GM04503 (cell line): ENCODE measurements around the gene CNTNAP5.

Experiments
- DNase-seq: peaks from one replicate; pipeline ENCODE4 v3.0.0-alpha.2; 2012; ENCODE audit warnings: low read depth

Gene CNTNAP5

GRCh38 chr2:124693156-124693555 is 668.1 kb downstream of the CNTNAP5 start:
- no peak for DNase-seq

DNA sequence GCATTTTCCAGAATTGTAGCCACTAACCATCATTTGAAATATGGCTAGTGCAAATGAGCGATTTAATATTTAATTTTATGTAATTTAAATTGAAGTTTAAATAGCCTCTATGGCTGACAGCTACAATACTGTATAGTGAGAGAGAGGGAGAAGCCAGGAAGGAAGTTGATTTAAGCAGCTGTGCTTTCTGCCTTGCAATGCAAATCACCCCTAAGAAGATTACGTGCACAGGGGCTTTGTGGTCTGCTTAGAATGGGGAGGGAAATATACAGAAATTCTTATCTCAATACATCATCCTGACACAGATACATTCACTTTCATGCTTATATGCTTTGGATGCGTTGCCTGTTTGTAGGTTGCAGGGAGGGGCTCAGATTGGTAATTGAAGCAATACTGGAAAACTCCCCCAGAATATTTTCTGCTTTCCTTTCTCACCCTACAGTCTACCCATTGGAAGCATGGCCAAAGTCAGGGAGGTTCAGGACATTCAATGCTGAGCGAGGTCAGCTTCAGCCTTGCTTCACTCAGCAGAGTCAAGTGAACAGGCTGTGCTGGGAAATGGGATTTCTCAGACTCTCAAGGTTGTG is 674.0 kb downstream of the CNTNAP5 start:
- no peak for DNase-seq

GRCh38 chr2:124702777-124703176 is 677.7 kb downstream of the CNTNAP5 start:
- no peak for DNase-seq

DNA sequence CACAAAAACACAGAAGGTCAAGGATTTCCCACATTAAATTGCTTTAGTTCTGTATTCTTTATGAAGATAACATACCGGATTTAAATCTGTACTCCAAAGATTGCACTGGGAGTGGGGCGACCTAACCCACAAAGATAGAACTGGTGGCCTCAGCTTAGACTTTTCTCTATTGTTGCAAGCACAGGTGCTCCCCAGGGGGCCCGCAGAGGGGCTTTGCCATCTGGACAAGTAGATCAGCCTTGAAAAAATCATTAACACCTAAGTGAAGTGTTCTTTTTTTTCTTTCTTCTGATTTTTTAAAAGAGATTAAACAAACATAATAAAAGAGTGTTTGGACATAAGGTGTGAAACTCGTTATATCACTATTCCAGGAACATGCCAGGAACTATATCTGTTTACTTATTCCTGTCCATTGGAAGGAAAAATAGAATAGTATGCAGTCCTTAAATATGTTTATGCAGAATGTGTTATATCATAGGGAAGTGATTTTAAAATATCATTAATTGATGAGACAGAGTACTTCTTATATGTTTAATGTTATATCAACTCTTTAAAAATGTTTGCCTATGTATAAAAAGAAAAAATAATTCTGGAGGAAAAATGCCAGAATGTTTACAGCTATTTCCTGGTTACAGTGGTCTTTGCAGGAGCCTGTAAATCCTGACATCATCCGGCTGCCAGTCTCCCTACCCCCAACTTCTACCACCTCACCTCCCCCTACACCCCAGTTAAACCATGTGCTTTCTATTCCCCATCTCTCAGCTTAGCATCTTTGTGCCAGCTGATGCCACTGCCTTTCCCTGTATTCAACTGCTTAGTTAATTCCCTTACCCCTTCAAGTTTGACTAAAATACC is 679.2 kb downstream of the CNTNAP5 start:
- no peak for DNase-seq

- no peak for DNase-seq
Observed at GRCh38 chr2:124708661-124709060, 683.6 kb downstream of the CNTNAP5 start.

DNA sequence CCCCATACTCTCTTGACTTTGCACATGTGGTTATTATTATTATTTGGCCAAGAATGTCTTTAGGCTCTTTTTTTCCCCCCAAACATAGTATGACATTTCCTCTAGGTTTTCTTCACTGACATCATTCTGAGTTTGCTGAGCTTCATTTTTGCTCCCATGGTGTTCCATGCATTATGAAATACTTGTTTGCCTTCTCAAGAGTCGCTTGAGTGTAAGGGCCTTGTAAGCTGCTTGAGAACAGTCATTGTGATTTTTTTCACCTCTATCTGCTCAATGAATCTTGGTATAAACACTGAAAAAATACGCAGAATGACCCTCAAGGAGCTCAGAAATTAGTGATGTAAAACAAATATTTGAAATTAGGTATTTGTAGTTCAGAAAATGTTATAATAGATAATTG is 688.9 kb downstream of the CNTNAP5 start:
- DNase-seq, result no peak

GRCh38 chr2:124725187-124725586 is 700.1 kb downstream of the CNTNAP5 start:
- no peak for DNase-seq

DNA sequence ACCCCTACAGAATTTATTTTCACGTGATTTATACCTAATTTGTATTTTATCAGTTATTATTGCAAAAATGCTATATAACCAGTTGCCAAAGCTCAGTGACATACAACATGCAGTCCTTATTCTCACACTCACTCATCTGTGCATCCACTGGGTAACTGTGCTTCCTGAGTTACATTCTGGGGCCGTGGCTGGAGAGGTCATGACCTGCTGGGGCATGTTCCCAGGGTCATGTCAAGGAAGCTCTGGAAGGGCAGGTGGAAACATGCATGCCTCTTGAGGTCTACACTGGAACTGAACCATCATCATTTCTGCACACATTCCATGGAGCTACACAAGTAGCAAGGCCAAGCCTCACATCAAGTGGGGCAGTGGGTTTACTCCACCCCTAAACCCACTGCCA is 715.5 kb downstream of the CNTNAP5 start:
- no peak for DNase-seq

DNA sequence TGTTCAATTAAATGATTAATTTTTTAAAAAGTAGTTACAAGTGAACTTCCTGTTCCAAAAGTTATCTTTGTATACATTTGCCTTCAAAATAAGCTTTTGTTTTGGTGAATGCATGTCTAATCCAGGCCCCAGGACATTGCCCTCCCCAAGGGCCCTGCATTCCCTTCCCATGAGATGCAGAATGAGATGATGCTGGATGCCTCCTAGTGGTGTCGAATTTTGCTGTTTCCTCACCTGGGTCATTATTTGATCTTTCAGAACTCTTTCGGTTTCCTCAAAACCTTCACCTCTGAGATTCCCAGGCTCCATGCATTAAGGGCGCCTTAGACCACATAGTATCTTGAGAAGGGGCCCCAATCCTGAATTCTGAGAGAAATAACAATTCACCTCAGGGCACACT is 728.8 kb downstream of the CNTNAP5 start:
- DNase-seq, result no peak

- DNase-seq, result no peak
Observed at GRCh38 chr2:124755386-124755785, 730.3 kb downstream of the CNTNAP5 start.

GRCh38 chr2:124756048-124756447 is 731.0 kb downstream of the CNTNAP5 start:
- DNase-seq, result no peak

- no peak for DNase-seq
Observed at GRCh38 chr2:124762388-124762787, 737.3 kb downstream of the CNTNAP5 start.

DNA sequence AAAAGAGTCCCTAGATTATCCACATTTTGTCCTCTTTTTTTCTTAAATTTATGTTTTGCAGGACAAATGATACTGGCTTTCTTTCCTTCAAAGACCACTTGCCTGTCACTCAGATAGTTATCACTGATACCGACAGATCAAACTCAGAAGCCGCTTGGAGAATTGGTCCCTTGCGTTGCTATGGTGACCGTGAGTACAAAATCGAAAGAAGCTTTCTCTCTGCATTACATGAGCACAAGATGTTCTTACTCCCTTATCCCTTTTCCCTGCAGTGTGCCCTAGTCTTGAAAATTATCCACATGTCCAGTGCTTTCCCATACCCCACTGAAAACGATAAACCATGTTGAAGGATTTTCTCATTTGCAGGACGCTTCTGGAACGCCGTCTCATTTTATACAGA is 738.5 kb downstream of the CNTNAP5 start:
- no peak for DNase-seq

DNA sequence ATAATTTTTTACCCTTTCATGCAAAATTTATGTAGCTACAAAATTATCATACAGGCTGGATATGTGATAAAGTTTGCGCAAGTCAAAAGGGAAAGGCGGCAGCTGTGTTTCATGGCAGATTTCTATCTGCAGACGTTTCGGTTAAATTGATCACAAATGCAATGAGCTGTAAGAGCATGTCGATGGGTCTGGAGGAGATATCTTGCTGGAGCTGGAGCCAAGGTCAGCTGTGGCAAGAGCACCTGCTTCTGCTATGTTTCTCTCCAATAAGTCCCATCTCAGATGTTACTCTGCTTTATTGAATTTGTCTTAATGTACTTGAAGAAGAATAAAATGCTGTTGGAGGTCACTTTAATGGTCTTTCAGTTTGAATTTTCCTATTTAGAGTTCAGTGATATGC is 749.7 kb downstream of the CNTNAP5 start:
- DNase-seq, result no peak

DNA sequence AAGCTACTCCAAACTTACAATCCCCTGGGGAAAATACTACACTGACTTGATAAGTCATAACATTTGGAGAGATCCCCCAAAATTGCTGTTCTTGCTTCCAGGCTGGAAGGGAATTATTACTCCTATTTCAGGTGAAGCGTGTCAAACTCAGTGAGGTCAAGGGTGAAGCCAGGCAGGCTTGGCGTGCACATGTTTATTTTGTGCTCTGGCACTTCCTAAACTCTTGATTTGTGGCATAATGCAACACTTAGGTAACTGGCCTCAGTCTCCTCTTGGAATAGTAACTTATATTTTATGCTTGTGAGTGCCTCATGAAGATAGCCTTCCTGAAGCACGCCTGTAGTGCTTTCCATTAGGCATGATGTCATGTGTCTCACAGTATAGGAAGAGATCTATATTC is 751.2 kb downstream of the CNTNAP5 start:
- DNase-seq, result no peak

DNA sequence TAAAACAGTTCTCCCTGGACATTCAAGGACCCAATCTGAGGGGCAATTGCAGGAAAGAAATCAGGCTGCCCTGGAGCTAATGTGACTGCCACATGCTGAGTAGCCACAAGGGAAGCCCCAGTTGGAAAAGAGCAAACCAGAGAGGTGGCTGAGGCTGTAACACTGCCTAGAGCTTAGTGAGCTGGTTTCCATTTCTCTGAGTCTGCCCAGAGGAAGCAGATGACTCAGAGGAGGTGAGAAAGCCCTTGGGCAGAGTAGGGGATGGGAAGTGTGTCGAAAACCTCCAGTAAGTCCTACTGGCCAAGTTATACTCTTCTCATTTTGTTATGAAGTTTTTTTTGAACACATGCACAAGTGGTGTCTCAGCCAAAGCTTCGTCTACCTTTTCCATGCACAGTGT is 753.0 kb downstream of the CNTNAP5 start:
- no peak for DNase-seq

GRCh38 chr2:124796647-124797046 is 771.6 kb downstream of the CNTNAP5 start:
- no peak for DNase-seq

- no peak for DNase-seq
Observed at GRCh38 chr2:124797049-124797448, 772.0 kb downstream of the CNTNAP5 start.

- DNase-seq, result no peak
Observed at GRCh38 chr2:124798551-124798950, 773.5 kb downstream of the CNTNAP5 start.

DNA sequence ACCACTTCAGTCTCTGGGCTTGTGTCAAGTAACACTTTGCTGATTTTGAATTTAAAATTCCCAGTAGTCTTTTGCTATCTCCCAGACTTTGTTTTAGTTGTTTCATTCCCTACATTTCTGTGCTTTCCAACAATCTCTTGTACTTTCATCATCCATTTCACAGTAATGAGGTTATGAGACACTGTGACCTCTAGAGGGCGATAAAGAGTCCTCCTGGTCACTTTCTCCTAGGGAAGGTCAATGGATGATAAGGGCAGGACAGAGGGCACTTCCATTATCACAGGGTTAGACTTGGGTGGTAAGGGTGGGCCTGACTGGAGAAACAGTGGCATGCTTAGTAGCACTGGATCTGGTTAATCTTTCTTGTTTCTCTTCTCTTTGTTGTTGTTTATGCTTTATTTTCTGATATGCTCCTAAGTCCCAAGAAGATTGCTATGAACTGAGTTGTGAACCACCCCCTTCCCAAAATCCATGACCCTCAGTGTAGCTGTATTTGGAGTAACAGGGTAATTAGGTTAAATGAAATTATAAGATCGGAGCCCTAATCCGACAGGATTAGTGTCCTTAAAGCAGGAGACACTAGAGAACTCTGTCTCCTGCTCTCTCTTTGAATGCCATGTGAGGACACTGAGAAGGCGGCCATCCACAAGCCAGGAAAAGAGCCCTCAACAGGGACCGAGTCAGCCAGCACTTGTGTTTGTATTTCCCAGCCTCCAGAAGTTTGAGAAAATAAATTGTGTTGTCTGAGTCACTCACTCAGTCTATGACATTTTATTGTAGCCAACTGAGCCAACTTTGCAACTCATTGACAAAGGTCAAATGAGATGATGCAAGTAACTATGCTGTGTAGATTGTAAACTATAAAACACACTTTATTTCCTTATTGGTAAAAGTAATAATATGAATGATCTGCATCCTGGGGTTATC is 779.2 kb downstream of the CNTNAP5 start:
- DNase-seq, result no peak

DNA sequence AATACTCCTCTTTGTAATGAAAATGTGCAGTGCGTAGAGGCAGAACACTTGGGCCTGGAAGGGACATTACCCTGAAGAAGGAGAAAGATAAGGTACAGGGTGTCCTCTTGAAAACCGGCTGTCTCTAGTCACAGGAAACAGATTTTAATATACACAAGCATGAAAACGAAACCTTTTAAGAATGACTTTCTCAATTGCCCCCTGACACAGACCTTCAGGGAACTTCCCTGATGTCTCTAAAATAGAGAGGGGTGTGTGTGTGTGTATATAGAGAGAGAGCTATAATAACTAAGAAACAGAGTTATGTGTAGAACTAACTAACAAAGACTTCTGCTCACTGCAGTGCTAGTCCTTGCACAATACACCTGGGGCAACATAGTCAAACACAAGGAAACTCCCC is 780.0 kb downstream of the CNTNAP5 start:
- no peak for DNase-seq

- DNase-seq, result no peak
Observed at GRCh38 chr2:124810132-124810531, 785.0 kb downstream of the CNTNAP5 start.
